Endothelial cell of coronary artery (primary cell): ENCODE measurements around the gene HOXB9. TPM values are rescaled to one million over a fixed set of nuclear protein-coding genes. Genes with fewer than 3 reads are reported as not detected.

Experiments used
- total RNA-seq: library from RNA; depleted of rRNA; stranded (reverse); fragments of >200 nt; gene quantifications from 2 replicates; pipeline ENCODE4 v1.2.3, GENCODE V29; 2014

The HOXB9 gene
- not detected in 2 replicates for total RNA-seq

GRCh38 chr17:48626245-48627117 lies at the start of gene HOXB9:
TSS of gene HOXB9 (minus strand) at chr17:48626358. CDS start at chr17:48626269, 89 bp downstream.

GRCh38 chr17:48615047-48615962 lies 10.9 kb downstream of the HOXB9 start, which contains the start of gene HOXB8:
TSS of gene HOXB8 (minus strand) at chr17:48615292. CDS start at chr17:48614704, 588 bp downstream.

GRCh38 chr17:48610282-48611211 lies 15.6 kb downstream of the HOXB9 start, which contains the start of gene HOXB7:
TSS of gene HOXB7 (minus strand) at chr17:48611017. CDS start at chr17:48610918, 99 bp downstream.

GRCh38 chr17:48604770-48605329 lies 21.3 kb downstream of the HOXB9 start, which contains the start of gene HOXB6:
TSS of gene HOXB6 (minus strand) at chr17:48604986. CDS start at chr17:48598150, 6,836 bp downstream.

GRCh38 chr17:48593126-48593829 lies 32.9 kb downstream of the HOXB9 start, which contains the start of gene HOXB5:
TSS of gene HOXB5 (minus strand) at chr17:48593779. CDS start at chr17:48593682, 97 bp downstream.

GRCh38 chr17:48589831-48590606 lies 36.1 kb downstream of the HOXB9 start, which contains the start of gene HOXB3:
TSS of gene HOXB3 (minus strand) at chr17:48590241. CDS start at chr17:48552474, 37,767 bp downstream.

GRCh38 chr17:48577946-48578615 lies 48.1 kb downstream of the HOXB9 start, which contains the start of gene HOXB4:
TSS of gene HOXB4 (minus strand) at chr17:48578350. CDS start at chr17:48578319, 31 bp downstream.

Other genes starting within 250 kb of the HOXB9 start
- gene SKAP1, start 196.1 kb downstream of the HOXB9 start, total RNA-seq, result not detected in 2 replicates
- gene HOXB1, start 95.3 kb downstream of the HOXB9 start, total RNA-seq, result not detected in 2 replicates
- gene HOXB2, start 81.2 kb downstream of the HOXB9 start, total RNA-seq, result 4.3 and 4.8 TPM in 2 replicates
- gene HOXB4, start 48.0 kb downstream of the HOXB9 start, total RNA-seq, result 4.9 and 6.0 TPM in 2 replicates
- gene HOXB3, start 36.1 kb downstream of the HOXB9 start, total RNA-seq, result 9.1 and 12.2 TPM in 2 replicates
- 0.09 TPM in 2 replicates for gene HOXB5, start 32.6 kb downstream of the HOXB9 start, total RNA-seq
- gene HOXB6, start 21.4 kb downstream of the HOXB9 start, total RNA-seq, result 1.3 and 2.8 TPM in 2 replicates
- gene HOXB7, start 15.3 kb downstream of the HOXB9 start, total RNA-seq, result 0.90 and 2.2 TPM in 2 replicates
- gene HOXB8, start 11.1 kb downstream of the HOXB9 start, total RNA-seq, result not detected in 2 replicates
- not detected in 2 replicates for gene PRAC1, start 96.2 kb upstream of the HOXB9 start, total RNA-seq
- gene PRAC2, start 96.8 kb upstream of the HOXB9 start, total RNA-seq, result not detected in 2 replicates
- gene HOXB13, start 102.4 kb upstream of the HOXB9 start, total RNA-seq, result not detected in 2 replicates
- not detected in 2 replicates for gene TTLL6, start 190.9 kb upstream of the HOXB9 start, total RNA-seq
- gene CALCOCO2, start 204.7 kb upstream of the HOXB9 start, total RNA-seq, result 25.5 and 51.8 TPM in 2 replicates